IgD-negative memory B cell (primary cell): ENCODE data around the gene FAN1. TPM values are rescaled to one million over a fixed set of nuclear protein-coding genes. Genes with fewer than 3 reads are reported as not detected.

ENCODE experiments used
- H3K27ac Mint-ChIP-seq, 3 donors: one replicate each; pipeline ENCODE4 v1.8.0; 2020 to 2022; ENCODE audit warnings: mild to moderate bottlenecking in 3 of 3, mixed read lengths in 3 of 3, moderate library complexity in 1 of 3
- H3K27me3 Mint-ChIP-seq: one replicate; pipeline ENCODE4 v1.8.0; 2021; ENCODE audit warnings: mixed read lengths
- H3K36me3 Mint-ChIP-seq: one replicate; pipeline ENCODE4 v1.8.0; 2020; ENCODE audit warnings: mild to moderate bottlenecking, mixed read lengths
- H3K4me1 Mint-ChIP-seq, 3 donors: one replicate each; pipeline ENCODE4 v1.8.0; 2020 to 2022; ENCODE audit warnings: mixed read lengths in 3 of 3, mild to moderate bottlenecking in 1 of 3
- H3K4me3 Mint-ChIP-seq, 4 donors: one replicate each; pipeline ENCODE4 v1.8.0; 2020 to 2022; ENCODE audit warnings: mild to moderate bottlenecking in 4 of 4, mixed read lengths in 4 of 4, moderate library complexity in 3 of 4
- H3K9me3 Mint-ChIP-seq, 3 donors: one replicate each; pipeline ENCODE4 v1.8.0; 2020 to 2021; ENCODE audit warnings: mixed read lengths in 3 of 3, mild to moderate bottlenecking in 1 of 3
- polyA plus RNA-seq: library from polyadenylated mRNA; unstranded; fragments of 300-500 nt; fragmentation: Illumina TruSeq; gene quantifications from one replicate; pipeline ENCODE4 v1.2.3, GENCODE V29; 2021

Gene FAN1
- polyA plus RNA-seq, 1 donor from 2014 or later: 9.1 TPM

DNA sequence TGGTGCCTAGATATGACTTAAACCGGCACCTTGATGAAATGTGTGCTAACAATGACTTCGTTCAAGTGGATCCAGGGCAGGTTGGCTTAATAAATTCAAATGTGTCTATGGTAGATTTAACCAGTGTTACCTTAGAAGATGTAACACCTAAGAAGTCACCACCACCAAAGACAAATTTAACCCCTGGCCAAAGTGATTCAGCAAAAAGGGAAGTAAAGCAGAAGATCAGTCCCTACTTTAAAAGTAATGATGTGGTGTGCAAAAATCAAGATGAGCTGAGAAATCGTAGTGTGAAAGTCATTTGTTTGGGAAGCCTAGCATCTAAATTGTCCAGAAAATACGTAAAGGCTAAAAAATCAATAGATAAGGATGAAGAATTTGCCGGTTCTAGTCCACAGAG, 1.1 kb downstream of the FAN1 start:
- Mint-ChIP-seq H3K27ac (no peak overlapping the region), H3K4me3 (peak overlapping the region; percentile 52 to 98 (median 91)), H3K9me3 (no peaks in the 10 kb centered on the region), H3K4me1 (peaks cover 18 to 28% (median 22%) of the 10 kb centered on the region in 3 donors), H3K36me3 (no peaks in the 10 kb centered on the region), H3K27me3 (no peaks in the 10 kb centered on the region)

GRCh38 chr15:30905821-30906220, 2.1 kb downstream of the FAN1 start:
- no peaks in the 10 kb centered on the region for H3K36me3 Mint-ChIP-seq
- H3K4me1 Mint-ChIP-seq: peaks cover 20 to 28% (median 22%) of the 10 kb centered on the region in 3 donors
- no peak overlapping the region for H3K27ac Mint-ChIP-seq
- H3K27me3 Mint-ChIP-seq: no peaks in the 10 kb centered on the region
- no peak overlapping the region for H3K4me3 Mint-ChIP-seq
- H3K9me3 Mint-ChIP-seq: no peaks in the 10 kb centered on the region

DNA sequence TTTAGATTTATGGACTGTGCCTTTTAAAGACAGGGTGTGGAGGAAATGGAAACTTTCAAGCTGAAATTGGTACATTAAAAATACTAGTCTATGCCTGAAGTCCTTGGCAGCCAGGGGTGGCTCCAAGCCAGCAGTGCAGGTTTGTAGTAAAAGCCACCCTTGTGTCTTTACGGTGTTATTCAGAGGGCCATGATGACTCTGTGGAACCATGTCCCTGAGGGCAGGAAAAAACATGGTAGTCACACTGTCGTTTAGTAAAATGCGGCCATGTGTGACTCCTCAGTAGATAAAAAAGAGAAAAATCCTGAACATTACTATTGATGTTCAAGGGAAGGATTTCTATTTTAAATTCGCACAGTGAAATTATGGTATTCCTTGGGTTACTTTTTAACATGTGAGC, 2.7 kb downstream of the FAN1 start:
- no peaks in the 10 kb centered on the region for H3K27me3 Mint-ChIP-seq
- no peak overlapping the region for H3K4me3 Mint-ChIP-seq
- no peaks in the 10 kb centered on the region for H3K9me3 Mint-ChIP-seq
- H3K36me3 Mint-ChIP-seq: no peaks in the 10 kb centered on the region
- H3K4me1 Mint-ChIP-seq: peaks cover 20 to 28% (median 22%) of the 10 kb centered on the region in 3 donors
- H3K27ac Mint-ChIP-seq: no peak overlapping the region

GRCh38 chr15:30913761-30914160, 10.0 kb downstream of the FAN1 start:
- Mint-ChIP-seq H3K36me3 (peaks cover 5% of the 10 kb centered on the region), H3K4me3 (no peak overlapping the region), H3K9me3 (no peaks in the 10 kb centered on the region), H3K4me1 (peaks cover 3 to 5% (median 4%) of the 10 kb centered on the region in 3 donors), H3K27me3 (no peaks in the 10 kb centered on the region), H3K27ac (peak overlapping the region in 1 of 3 donors; percentile 13)

GRCh38 chr15:30917013-30917412, 13.3 kb downstream of the FAN1 start:
- Mint-ChIP-seq H3K27ac (no peak overlapping the region), H3K36me3 (peaks cover 8% of the 10 kb centered on the region), H3K27me3 (no peaks in the 10 kb centered on the region), H3K9me3 (no peaks in the 10 kb centered on the region), H3K4me3 (no peak overlapping the region), H3K4me1 (peaks cover 3 to 5% (median 4%) of the 10 kb centered on the region in 3 donors)

GRCh38 chr15:30917675-30918074, 14.0 kb downstream of the FAN1 start:
- Mint-ChIP-seq H3K4me3 (no peak overlapping the region), H3K36me3 (peaks cover 8% of the 10 kb centered on the region), H3K9me3 (no peaks in the 10 kb centered on the region), H3K4me1 (peaks cover 3 to 5% (median 4%) of the 10 kb centered on the region in 3 donors), H3K27me3 (no peaks in the 10 kb centered on the region), H3K27ac (no peak overlapping the region)

DNA sequence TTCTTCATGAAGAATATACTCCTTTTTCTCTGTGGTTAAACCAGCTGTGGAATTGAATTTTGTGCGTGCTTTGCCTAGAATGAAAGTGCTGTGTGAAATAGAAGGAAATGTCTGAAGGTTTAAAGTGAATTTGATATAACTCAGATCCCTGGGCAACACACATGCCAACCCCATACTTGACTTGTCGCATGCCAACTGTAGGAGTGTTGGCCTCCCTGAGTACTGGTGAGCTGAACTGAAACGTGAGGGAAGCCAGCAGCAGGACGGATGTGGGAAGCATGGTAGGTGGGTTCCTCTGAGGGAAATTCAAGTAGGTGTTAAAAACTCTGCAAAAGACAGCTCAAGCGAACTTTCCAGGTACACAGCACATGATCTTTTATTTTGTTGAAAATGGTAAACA, 14.7 kb downstream of the FAN1 start:
- H3K27me3 Mint-ChIP-seq: no peaks in the 10 kb centered on the region
- H3K9me3 Mint-ChIP-seq: no peaks in the 10 kb centered on the region
- no peak overlapping the region for H3K4me3 Mint-ChIP-seq
- no peak overlapping the region for H3K27ac Mint-ChIP-seq
- peaks cover 3 to 5% (median 4%) of the 10 kb centered on the region in 3 donors for H3K4me1 Mint-ChIP-seq
- H3K36me3 Mint-ChIP-seq: peaks cover 8% of the 10 kb centered on the region

DNA sequence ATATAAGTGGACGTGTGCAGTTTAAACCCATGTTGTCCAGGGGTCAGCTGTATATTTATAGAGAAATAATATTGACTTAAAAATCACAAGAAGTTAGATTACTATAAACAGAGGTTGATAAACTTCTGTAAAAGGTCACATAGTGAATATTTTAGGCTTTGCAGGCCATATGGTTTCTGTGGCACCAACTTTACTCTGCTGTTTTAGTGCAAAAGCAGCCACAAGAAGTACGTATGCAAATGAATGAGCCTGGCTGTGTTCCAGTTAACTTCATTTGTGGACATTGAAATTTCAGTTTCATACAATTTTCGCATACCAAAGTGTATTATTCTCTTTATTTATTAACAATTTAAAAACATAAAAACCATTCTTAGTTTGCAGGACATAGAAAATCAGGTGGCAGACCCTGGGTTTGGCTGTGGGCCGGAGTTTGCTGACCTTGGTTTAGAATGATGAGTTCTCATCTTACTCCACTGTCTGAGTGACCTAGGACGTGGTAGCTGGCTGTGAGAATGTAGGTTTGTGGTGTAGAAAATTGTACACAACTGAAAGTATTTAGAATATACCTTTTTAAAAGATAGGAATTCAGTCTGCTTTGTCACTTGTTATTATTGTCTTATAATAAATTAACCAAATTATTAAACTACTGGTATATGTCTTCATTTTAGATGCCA, 16.3 kb downstream of the FAN1 start:
- H3K27ac Mint-ChIP-seq: no peak overlapping the region
- peaks cover 8% of the 10 kb centered on the region for H3K36me3 Mint-ChIP-seq
- H3K27me3 Mint-ChIP-seq: no peaks in the 10 kb centered on the region

GRCh38 chr15:30921106-30921505, 17.4 kb downstream of the FAN1 start:
- Mint-ChIP-seq H3K4me3 (no peak overlapping the region), H3K36me3 (peaks cover 7% of the 10 kb centered on the region), H3K9me3 (no peaks in the 10 kb centered on the region), H3K4me1 (peaks cover 3 to 5% (median 4%) of the 10 kb centered on the region in 3 donors), H3K27me3 (no peaks in the 10 kb centered on the region), H3K27ac (peak overlapping the region in 2 of 3 donors; percentile 3 to 21)

More for the DNA sequence above, 16.3 kb downstream of the FAN1 start:
- H3K4me3 Mint-ChIP-seq: no peak overlapping the region
- H3K9me3 Mint-ChIP-seq: no peaks in the 10 kb centered on the region
- peaks cover 3 to 5% (median 4%) of the 10 kb centered on the region in 3 donors for H3K4me1 Mint-ChIP-seq

DNA sequence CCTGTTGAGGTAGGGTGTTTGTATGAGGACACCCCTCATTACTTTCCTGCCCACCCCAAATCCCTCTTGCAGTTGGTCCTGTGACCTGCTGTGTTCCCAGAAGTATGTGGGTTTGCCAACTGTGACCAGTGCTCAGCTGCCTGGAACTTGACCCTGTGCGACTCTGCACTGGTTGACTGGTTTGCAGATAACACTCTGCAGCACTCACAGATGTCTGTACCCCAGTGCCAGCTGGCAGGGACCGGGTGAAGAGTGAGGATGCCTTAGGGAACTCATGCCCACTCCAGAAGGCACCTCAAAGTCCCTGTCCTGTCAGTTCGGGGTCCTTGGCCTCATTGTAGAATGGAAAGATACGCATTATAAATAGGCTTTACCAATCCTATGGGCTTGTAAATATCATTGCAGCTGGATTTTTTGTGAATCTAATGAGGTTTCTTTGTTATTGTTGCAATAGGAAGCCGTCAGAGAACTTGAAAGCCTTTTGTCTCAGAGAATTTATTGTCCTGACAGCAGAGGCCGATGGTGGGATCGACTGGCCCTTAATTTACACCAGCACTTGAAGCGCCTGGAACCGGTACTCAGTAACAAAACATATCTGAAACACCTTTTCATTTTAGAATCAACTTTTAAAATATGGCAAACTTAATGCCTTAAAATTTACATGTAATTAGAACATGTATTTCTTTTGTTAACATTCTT, 18.2 kb downstream of the FAN1 start:
- peaks cover 0 to 4% (median 3%) of the 10 kb centered on the region in 3 donors for H3K4me1 Mint-ChIP-seq
- no peak overlapping the region for H3K4me3 Mint-ChIP-seq
- no peaks in the 10 kb centered on the region for H3K9me3 Mint-ChIP-seq
- H3K27me3 Mint-ChIP-seq: no peaks in the 10 kb centered on the region
- peaks cover 4% of the 10 kb centered on the region for H3K36me3 Mint-ChIP-seq
- peak overlapping the region in 2 of 3 donors; percentile 21 to 31 for H3K27ac Mint-ChIP-seq

- Mint-ChIP-seq H3K27me3 (no peaks in the 10 kb centered on the region), H3K4me1 (peaks cover 0 to 4% (median 3%) of the 10 kb centered on the region in 3 donors), H3K27ac (peak overlapping the region in 1 of 3 donors; percentile 84), H3K36me3 (peaks cover 3% of the 10 kb centered on the region), H3K4me3 (no peak overlapping the region), H3K9me3 (no peaks in the 10 kb centered on the region)
Observed at GRCh38 chr15:30922480-30923311, 19.0 kb downstream of the FAN1 start.

DNA sequence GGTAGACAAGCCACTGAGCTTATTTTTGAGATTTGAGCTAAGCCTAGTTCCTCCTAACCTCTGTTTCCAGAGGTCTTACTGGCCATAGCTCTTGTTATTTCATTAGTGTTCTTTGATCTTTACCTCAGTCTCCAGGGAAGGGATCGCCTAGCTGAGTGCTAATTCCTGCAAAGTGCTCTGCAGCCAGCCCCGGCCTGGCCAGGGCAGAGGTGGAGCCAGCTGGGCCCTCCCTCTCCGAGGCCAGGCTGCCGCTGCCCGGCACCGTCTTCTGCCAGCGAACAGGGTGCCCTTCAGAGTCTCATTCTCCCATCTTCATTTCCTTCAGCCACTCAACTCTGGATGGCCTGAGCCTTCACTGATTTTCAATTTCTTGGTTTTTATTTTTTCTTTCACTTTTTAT, 19.7 kb downstream of the FAN1 start:
- peaks cover 3% of the 10 kb centered on the region for H3K36me3 Mint-ChIP-seq
- no peaks in the 10 kb centered on the region for H3K9me3 Mint-ChIP-seq
- peaks cover 0 to 4% (median 3%) of the 10 kb centered on the region in 3 donors for H3K4me1 Mint-ChIP-seq
- no peak overlapping the region for H3K4me3 Mint-ChIP-seq
- no peaks in the 10 kb centered on the region for H3K27me3 Mint-ChIP-seq
- H3K27ac Mint-ChIP-seq: peak overlapping the region in 1 of 3 donors; percentile 84

DNA sequence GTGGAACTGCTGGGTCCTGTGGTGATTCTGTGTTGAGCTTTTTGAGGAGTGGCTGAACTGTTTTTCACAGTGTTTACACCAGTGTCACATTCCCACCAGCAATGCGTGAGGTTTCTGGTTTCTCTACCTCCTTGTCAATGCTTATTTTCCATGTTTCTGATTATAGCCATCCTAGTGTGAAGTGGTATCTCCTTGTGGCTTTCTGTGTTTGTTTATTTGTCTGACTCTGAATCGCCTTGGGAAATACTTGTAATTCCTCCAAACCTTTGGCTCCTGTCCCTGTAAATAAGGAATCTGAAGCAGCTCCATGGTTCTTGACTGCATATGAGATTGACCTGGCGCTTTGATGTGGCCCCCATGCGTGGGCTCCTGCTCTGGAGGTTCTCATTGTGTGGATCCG, 20.6 kb downstream of the FAN1 start:
- H3K36me3 Mint-ChIP-seq: peaks cover 3% of the 10 kb centered on the region
- H3K9me3 Mint-ChIP-seq: no peaks in the 10 kb centered on the region
- peaks cover 0 to 4% (median 3%) of the 10 kb centered on the region in 3 donors for H3K4me1 Mint-ChIP-seq
- H3K4me3 Mint-ChIP-seq: no peak overlapping the region
- H3K27me3 Mint-ChIP-seq: no peaks in the 10 kb centered on the region
- H3K27ac Mint-ChIP-seq: peak overlapping the region in 1 of 3 donors; percentile 84

- H3K9me3 Mint-ChIP-seq: no peaks in the 10 kb centered on the region
- no peaks in the 10 kb centered on the region for H3K4me1 Mint-ChIP-seq
- no peak overlapping the region for H3K27ac Mint-ChIP-seq
- no peak overlapping the region for H3K4me3 Mint-ChIP-seq
- no peaks in the 10 kb centered on the region for H3K36me3 Mint-ChIP-seq
- H3K27me3 Mint-ChIP-seq: no peaks in the 10 kb centered on the region
Observed at GRCh38 chr15:30925686-30926085, 22.0 kb downstream of the FAN1 start.

DNA sequence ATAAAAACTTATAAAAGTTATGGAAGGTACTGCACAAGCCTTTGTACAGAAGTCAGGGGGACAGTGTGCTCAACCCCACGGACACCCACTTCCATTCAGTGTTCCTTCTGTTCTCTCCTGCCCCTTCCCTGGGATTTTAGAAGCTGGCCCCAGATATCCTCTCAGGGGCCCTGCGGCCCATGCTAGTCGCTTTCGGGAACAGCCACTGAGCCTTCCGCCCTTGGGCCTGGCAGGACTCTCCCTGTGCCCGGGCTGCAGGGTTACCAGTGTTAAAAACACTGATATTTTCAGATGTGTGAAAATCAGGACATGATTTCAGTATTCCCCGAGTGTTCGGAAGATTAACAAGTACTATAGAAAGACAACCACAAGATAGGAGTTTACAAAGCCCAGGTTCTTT, 22.4 kb downstream of the FAN1 start:
- no peak overlapping the region for H3K4me3 Mint-ChIP-seq
- no peaks in the 10 kb centered on the region for H3K4me1 Mint-ChIP-seq
- no peaks in the 10 kb centered on the region for H3K9me3 Mint-ChIP-seq
- H3K27me3 Mint-ChIP-seq: no peaks in the 10 kb centered on the region
- H3K27ac Mint-ChIP-seq: peak overlapping the region in 1 of 3 donors; percentile 74
- no peaks in the 10 kb centered on the region for H3K36me3 Mint-ChIP-seq
